SIG-M5 treated with dmso at 0.1 percent for 504 hours (cell line): ENCODE results near the gene MYOD1.

ENCODE experiments used
- DNase-seq: peaks from one replicate; lab custom pipeline; 2025; ENCODE audit not compliant: unreplicated experiment; lab: John Stamatoyannopoulos, UW

Gene MYOD1

DNA sequence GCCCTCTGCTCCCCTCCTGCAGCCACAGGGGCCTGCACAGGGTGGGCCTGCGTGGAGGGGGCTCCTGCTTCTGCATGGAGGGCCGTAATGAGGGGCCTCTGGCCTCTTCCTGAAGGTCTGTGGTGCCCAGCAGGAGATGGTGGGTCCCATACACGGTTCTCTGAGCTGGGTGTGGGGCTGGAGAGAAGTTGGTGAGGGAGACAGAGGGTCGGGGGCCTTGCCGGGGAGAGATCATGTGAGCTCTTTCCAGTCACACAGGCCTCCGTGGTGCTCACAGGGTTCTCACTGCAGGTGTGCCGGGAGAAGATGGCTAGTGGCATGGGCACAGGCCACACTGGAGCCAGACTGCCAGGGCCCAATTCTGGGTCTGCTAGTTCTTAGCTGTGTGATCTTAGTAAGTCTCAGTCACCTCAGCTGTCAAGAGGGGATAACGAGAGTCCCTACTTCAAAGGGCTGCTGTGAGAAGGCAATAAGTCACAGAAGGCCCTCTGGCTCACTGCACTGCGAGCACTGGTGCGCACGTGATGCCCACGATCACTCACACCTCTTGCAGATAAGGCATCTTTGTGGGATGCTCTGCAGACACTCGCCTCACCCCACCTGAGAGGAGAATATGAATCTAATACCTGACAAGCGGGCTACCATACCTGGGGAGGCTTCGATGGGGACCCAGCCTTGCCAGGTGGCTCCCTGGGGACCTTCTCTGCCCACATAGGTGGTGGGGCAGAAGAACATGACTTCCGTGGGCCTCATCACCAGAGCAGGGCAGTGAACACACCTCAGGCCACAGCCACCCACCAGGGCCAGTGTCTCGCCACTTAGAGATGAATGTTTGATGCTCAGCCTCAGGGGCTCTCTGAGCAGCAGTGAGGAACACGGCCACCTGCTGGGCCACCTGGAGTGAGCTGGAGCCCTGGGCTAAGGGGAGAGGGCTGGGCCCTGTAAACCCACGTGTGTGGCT, 29.7 kb downstream of the MYOD1 start:
- no peak for DNase-seq

GRCh38 chr11:17750013-17750800, 30.8 kb downstream of the MYOD1 start:
- no peak for DNase-seq

DNA sequence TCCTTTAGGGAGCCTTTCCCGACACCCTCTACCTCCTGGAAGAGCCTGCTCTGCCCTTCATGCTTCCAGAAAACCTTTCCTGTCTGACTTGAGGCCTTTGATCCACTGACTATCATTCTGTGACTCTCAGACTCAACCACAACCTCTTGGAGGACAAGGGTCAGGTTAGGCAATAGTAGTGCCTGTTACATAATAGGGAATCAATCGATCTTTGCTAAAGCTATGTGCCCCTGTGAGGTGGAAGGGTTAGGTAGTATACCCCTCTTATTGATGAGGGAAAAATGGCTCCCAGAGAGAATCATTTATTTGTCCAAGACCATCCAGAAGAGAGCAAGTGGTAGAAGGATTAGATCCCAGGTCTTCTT, 31.4 kb downstream of the MYOD1 start:
- DNase-seq = no peak

DNA sequence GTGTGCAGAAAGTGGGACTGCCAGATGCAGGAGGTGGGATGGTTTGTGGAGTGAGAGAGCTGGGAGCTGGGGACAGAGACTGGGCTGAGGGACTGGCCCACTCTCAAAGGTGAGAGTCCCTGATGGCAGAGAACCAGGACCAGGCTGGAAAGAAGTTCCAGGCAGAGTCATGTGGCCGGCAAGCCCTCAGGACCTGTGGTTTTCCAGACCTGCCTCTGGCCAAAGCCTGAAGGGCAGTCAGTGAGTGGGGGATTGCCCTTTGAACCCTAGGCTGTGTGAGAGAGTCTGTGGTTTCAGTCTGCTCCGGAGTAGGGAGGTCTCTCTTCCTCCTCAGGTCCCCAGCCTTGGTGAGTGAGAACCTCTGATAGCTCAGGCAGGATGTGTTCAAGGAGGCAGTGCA, 32.2 kb downstream of the MYOD1 start:
- no peak for DNase-seq

- DNase-seq = no peak
Measured at GRCh38 chr11:17752144-17752543, 32.8 kb downstream of the MYOD1 start.

DNA sequence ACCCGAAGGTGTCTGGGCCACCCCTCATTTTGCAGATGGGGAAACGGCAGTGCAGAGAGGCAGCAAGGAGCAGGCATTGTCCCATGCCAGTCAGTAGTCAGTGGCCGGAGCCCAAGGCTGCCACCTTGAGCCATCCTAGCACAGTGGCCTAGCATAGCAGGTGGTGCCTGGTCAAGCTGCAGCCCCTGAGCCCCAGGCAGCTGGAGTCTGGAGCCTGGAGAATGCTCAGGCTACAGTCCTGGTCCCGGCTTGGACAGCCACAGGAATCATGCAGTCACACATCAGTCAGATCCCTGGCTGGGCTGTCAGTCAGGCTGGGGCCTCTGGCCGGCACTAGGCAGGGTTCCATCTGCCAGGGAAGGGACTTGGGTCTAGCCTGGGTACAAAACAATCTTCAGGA, 33.8 kb downstream of the MYOD1 start:
- DNase-seq = no peak

GRCh38 chr11:17753641-17754040, 34.3 kb downstream of the MYOD1 start:
- no peak for DNase-seq

DNA sequence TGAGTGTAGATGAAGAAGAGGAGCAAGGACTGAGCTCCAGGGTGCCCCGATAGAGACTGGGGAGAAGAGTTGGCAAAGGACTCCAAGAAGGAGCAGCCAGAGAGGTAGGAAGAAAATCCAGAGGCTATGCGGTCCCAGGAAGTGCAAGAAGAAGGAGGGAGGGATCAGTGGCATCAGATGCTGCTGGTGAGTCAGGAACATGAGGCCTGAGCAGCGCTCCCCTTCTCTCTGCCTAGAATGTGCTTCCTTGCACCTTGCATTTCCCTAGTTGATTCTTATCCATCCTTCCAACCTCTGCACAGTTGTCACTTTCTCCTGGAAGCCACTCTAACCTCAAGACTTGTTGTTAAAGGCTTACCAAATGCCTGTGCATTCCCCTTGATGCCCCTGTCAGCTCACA, 36.5 kb downstream of the MYOD1 start:
- DNase-seq = no peak

- peak; percentile 11 for DNase-seq
Measured at GRCh38 chr11:17760102-17761029, 41.0 kb downstream of the MYOD1 start.

DNA sequence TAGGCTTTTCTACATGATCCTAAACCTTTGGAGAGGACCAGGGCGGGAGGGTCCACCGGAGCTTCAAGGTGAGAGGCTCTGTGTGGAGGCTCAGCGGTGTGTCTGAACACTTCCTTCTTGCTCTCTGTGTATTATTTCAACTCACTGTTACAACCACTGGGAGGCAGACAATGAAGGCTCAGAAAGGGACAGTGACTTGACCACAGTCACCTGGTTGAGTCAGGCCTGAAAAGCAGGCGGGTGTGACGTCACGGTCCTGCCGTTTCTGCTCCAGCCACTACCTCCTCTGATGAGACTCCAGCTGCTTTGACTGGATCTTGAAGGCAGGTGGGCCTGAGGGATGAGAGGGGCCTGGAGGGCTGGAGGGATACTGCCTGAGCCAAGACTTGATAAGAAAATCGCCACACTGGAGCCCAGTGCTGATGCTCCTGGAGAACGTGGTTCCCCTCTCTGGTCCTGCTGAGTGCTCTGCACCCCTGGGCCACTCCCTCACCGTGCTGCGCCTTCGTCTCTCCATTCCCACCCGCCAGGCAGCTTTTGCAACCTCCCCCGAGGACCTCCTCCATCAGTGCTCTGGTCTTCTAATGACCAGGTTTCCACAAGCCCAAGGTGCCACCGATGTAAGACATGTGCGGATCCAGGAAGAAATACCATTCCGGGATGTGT, 43.1 kb downstream of the MYOD1 start:
- no peak for DNase-seq

- no peak for DNase-seq
Measured at GRCh38 chr11:17763244-17763643, 43.9 kb downstream of the MYOD1 start.

GRCh38 chr11:17763703-17764102, 44.3 kb downstream of the MYOD1 start:
- no peak for DNase-seq

GRCh38 chr11:17764446-17765218, 45.3 kb downstream of the MYOD1 start:
- DNase-seq = no peak

DNA sequence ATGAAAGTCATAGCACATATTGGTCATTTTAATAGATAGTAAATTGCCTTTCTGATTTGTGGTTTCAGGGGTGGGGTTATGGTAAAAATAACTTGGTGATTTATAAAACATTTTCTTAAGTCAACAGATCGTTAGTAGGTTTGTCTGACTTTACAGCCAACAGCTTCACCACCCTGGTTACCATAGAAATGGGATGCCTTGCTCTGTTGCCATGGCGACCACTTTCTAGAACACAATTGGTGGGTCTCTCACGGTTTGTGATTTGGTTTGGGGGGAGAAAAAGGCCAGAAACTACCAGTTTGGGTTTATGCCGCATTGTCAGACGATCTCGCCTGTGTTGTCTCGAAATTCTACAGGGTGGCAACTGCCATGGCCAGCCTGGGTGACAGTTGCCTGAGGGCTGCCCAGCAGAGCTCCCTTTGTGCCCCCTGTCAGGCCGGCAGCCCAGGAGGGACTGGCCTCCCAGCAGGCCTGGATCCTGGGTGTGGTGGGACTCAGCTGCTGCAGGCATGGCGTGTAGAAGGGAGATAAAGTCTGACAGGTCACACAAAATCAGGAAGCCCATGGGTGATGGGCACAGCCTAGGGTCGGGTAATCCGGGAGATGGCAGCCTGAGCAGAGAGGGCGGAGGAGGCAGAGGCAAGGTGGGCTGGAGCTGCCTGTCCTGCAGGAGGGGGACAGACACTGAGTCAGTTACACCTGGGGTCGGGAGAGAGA, 46.1 kb downstream of the MYOD1 start:
- DNase-seq = no peak

- no peak for DNase-seq
Measured at GRCh38 chr11:17766073-17766359, 46.6 kb downstream of the MYOD1 start.

GRCh38 chr11:17766590-17766989, 47.2 kb downstream of the MYOD1 start:
- DNase-seq = no peak

DNA sequence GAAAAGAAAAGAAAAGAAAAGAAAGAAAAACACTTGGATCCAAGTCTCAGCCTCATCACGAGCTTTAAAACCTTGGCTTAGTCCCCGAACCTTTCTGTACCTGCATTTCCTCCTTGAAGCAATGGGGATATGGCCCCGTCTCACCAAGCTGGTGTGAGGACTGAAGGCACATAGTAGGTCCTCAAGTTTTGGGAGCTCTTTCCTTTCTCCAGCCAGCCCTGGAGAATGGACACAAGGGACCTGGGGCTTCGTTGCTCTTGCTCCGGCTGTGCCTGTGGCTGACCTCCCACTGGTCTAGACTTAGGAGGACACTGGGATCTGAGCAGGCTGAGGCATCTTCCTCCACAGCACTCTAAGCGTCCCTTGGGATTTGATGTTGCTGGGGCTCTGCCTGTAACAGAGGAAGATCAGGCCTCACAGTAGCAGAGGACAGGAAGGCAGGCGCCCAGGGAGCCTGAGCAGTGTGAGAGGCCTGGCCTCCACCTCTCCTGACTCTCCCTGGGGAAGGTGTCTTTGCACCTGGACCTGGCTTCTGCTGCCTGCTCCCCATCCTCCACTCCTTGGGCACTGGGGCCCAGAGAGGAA, 48.0 kb downstream of the MYOD1 start:
- no peak for DNase-seq

DNA sequence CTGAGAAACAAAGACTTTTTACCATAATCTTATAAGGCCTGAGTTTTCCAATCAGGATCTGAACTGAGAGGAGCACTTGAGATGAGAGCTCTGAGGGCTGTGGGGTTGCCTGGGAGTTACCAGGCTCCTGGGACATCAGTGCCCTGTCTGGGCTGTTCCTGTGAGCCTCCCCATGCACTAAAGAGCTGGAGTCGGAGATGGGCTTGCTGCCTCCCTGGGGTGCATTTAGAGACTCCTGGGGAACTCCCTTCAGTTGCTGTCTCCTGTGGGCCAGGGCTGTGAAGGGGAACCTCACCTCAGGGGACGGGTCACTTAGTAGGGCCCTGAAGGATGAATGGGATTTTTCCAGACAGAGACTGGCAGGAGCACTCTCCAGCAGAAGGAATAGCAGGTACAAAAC, 48.5 kb downstream of the MYOD1 start:
- DNase-seq = no peak

DNA sequence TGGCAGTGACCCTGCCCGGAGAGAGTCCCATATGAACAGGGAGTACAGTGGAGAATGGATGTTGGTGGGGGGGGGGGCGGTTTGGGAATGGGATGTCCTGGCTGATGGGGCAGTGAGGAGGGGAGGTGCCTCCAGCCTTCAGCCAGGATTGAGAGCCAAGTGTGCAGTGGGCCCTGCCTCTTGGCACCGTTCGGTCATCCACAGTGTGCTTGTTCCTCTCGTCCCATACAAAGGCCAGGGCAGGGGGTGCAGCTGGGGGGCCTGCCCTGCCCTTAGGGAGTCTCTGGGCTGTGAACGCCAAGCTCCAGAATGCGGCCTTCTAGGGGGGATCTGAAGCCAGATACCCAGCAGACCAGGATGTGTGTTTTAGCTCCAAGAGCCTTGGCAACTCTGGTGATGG, 49.2 kb downstream of the MYOD1 start:
- DNase-seq = no peak
